GM23248 (cell line): Measurements from ENCODE around the gene SPTBN4.

Experiments
- EZH2 ChIP-seq: fragments of 200-600 bp; sonication (generic); IDR thresholded peaks from 2 replicates; pipeline ENCODE4 v1.6.1; 2018; ENCODE audit warnings: antibody characterized with exemption, mild to moderate bottlenecking; ENCODE audit not compliant: insufficient read depth, poor library complexity, severe bottlenecking
- EZH2phosphoT487 ChIP-seq: fragments of 200-600 bp; sonication (generic); IDR thresholded peaks from 2 replicates; pipeline ENCODE4 v1.6.1; 2018; ENCODE audit warnings: antibody characterized with exemption, moderate library complexity, mild to moderate bottlenecking, low read depth; ENCODE audit not compliant: insufficient read depth

DNA sequence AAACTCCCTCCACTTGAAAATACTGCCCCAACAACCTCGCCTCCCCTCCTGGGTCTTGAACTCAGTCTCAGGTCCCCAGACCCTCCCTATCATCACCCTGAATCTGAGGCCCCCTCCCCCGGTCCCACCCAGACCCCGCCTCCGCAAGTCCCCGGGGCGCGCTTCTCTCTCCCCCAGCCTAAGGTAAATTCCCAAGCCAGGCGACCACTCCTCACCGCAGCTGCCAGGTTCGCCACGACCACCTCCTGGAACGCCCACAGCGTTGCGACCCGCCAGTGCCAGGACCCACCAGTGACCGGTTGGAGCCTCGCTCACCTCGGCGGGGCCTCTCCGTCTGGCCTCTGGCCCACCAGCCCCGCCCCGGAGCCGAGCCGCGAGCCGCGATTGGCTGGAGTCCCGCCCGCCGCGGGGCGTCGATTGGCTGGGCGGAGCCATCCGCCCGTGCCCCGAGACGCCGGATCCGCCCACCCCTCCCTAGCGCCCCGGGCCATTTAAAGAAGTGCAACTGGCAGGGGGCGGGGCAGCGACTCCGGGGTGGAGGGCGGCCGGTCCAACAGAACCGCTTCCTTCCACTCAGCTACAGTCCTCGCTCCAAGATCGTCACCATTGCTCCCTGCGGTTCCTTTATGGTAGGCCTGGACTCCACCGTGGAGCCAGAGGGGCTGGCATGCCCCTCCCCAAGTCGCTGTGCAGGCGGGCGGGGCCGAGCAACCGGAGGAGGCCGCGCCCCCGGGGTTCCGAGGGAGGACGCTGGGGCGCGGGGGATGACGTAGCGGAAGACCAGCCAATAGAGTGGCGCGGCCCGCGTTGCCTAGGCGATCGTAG lies 22.6 kb upstream of the SPTBN4 start, which contains the start of gene SERTAD3:
- no peak for TF ChIP-seq EZH2phosphoT487
- TF ChIP-seq EZH2, result no peak
